Measurements from ENCODE around the gene ATPAF2. TPM values are rescaled to one million over a fixed set of nuclear protein-coding genes. Genes with fewer than 3 reads are reported as not detected.

ATPAF2 gene
- total and polyA plus RNA-seq, 10 of the 15 experiments (the other 5 are each of a cell fraction or from before 2014, with no cell fraction given): 6.5 to 33.0 (median 26.5) TPM

- H3K79me2 ChIP-seq (ENCODE audit: control insufficient read depth, insufficient read depth, low read length): no peaks in the 10 kb centered on the region
- no peaks in the 10 kb centered on the region for H4K20me1 ChIP-seq (ENCODE audit: control insufficient read depth, insufficient read depth)
- in situ Hi-C loops (cut with MboI) (no loop called here), intact Hi-C loops (cut with micrococcal nuclease; ENCODE audit: unreplicated experiment) (no loop called here)
- WGBS (ENCODE audit: insufficient coverage, insufficient replicate concordance, low lambda C conversion rate, missing lambda C conversion rate): 51% methylated on average over 6 of the region's 6 CpGs
- no peak for TF ChIP-seq RELA (IDR thresholded peaks at IDR 0.05; ENCODE audit: borderline replicate concordance, partially characterized antibody)
- no peak for TF ChIP-seq ZBTB40 (IDR thresholded peaks at IDR 0.05; ENCODE audit: borderline replicate concordance)
- TF ChIP-seq, protein P1, sequence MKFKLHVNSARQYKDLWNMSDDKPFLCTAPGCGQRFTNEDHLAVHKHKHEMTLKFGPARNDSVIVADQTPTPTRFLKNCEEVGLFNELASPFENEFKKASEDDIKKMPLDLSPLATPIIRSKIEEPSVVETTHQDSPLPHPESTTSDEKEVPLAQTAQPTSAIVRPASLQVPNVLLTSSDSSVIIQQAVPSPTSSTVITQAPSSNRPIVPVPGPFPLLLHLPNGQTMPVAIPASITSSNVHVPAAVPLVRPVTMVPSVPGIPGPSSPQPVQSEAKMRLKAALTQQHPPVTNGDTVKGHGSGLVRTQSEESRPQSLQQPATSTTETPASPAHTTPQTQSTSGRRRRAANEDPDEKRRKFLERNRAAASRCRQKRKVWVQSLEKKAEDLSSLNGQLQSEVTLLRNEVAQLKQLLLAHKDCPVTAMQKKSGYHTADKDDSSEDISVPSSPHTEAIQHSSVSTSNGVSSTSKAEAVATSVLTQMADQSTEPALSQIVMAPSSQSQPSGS (IDR thresholded peaks at IDR 0.05; ENCODE audit: low read length): no peak
- TF ChIP-seq, protein P2, sequence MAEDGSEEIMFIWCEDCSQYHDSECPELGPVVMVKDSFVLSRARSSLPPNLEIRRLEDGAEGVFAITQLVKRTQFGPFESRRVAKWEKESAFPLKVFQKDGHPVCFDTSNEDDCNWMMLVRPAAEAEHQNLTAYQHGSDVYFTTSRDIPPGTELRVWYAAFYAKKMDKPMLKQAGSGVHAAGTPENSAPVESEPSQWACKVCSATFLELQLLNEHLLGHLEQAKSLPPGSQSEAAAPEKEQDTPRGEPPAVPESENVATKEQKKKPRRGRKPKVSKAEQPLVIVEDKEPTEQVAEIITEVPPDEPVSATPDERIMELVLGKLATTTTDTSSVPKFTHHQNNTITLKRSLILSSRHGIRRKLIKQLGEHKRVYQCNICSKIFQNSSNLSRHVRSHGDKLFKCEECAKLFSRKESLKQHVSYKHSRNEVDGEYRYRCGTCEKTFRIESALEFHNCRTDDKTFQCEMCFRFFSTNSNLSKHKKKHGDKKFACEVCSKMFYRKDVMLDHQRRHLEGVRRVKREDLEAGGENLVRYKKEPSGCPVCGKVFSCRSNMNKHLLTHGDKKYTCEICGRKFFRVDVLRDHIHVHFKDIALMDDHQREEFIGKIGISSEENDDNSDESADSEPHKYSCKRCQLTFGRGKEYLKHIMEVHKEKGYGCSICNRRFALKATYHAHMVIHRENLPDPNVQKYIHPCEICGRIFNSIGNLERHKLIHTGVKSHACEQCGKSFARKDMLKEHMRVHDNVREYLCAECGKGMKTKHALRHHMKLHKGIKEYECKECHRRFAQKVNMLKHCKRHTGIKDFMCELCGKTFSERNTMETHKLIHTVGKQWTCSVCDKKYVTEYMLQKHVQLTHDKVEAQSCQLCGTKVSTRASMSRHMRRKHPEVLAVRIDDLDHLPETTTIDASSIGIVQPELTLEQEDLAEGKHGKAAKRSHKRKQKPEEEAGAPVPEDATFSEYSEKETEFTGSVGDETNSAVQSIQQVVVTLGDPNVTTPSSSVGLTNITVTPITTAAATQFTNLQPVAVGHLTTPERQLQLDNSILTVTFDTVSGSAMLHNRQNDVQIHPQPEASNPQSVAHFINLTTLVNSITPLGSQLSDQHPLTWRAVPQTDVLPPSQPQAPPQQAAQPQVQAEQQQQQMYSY (CRISPR knock-in tag; IDR thresholded peaks at IDR 0.05): no peak
- TF ChIP-seq STAT3 (IDR thresholded peaks at IDR 0.05; ENCODE audit: low read depth, low read length): no peak
- TF ChIP-seq CREB1 (IDR thresholded peaks at IDR 0.05; ENCODE audit: low read depth): no peak
- TF ChIP-seq EGR1 (IDR thresholded peaks at IDR 0.05; ENCODE audit: borderline replicate concordance in 1 of 2, low read depth in 2 of 2, low read length in 2 of 2): no peak
- TF ChIP-seq PAX5 (IDR thresholded peaks at IDR 0.05; ENCODE audit: borderline replicate concordance, low read depth, low read length): no peak
- no peak for TF ChIP-seq GATAD2B (conservative IDR thresholded peaks at IDR 0.05; ENCODE audit: low read depth)
- TF ChIP-seq SPI1 (IDR thresholded peaks at IDR 0.05; ENCODE audit: borderline replicate concordance, insufficient read depth, low read depth, low read length): no peak
- no peak for TF ChIP-seq CHD2 (IDR thresholded peaks at IDR 0.05; ENCODE audit: borderline replicate concordance, low read depth, low read length)
- no peaks in the 10 kb centered on the region for H3K27me3 ChIP-seq (replicated peaks in 1 of 2; ENCODE audit: control insufficient read depth in 2 of 2, insufficient read depth in 2 of 2, low read length in 1 of 2)
- POLR2A ChIA-PET: interaction anchor here (0.6 to 1.3 kb wide), 3 partner anchors 9 to 249 kb away, joined by 3 read pairs; no protein-coding TSS in a partner anchor
- no peak for FAIRE-seq
- SMC1A ChIA-PET (ENCODE audit: uncharacterized antibody, unreplicated experiment): interaction anchor here (0.7 to 2.4 kb wide), 4 partner anchors 18 to 87 kb away, joined by 3 to 10 read pairs (median 4); no protein-coding TSS in a partner anchor
- H3K9me3 ChIP-seq (replicated peaks; ENCODE audit: control insufficient read depth, insufficient read depth, low read length): no peaks in the 10 kb centered on the region
- DNase-seq (ENCODE audit: low read depth, low spot score): no peak
- CTCF ChIA-PET: interaction anchor here (1.0 to 2.8 kb wide), 6 partner anchors 11 to 65 kb away, joined by 3 to 13 read pairs (median 5); partner anchors contain the start of gene DRC3
- H3K4me2 ChIP-seq (ENCODE audit: control insufficient read depth, insufficient read depth): no peak overlapping the region
- H3K27ac ChIP-seq (ENCODE audit: control insufficient read depth, insufficient read depth): no peak overlapping the region
- RAD21 ChIA-PET (ENCODE audit: unreplicated experiment): interaction anchor here (1.2 to 1.8 kb wide), 3 partner anchors 11 to 304 kb away, joined by 3 to 5 read pairs (median 4); partner anchors contain the start of genes DRC3 and TOM1L2
- H3K36me3 ChIP-seq (ENCODE audit: control insufficient read depth in 2 of 2, insufficient read depth in 2 of 2, low read length in 1 of 2): no peaks in the 10 kb centered on the region
- no peak overlapping the region for H3K9ac ChIP-seq (ENCODE audit: control insufficient read depth, insufficient read depth, low read length)
- H3K4me1 ChIP-seq (ENCODE audit: control insufficient read depth, insufficient read depth, low read length): no peaks in the 10 kb centered on the region; the same call in 1 of the 2 replicates
- BruUV-seq (replicated peaks): no TSS peak
- H3K4me3 ChIP-seq: no peak overlapping the region
- no peak for ATAC-seq
- no peak overlapping the region for H2AFZ ChIP-seq (ENCODE audit: control insufficient read depth, low read depth, low read length)
Observed at GRCh38 chr17:17983776-17984175, 55.2 kb downstream of the ATPAF2 start.
